Glomerular visceral epithelial cell (primary cell): ENCODE data around the gene EPN2.

ENCODE experiments used
- DNase-seq: peaks from one replicate; pipeline ENCODE4 v3.0.0-alpha.2; 2016; ENCODE audit errors: extremely low spot score

EPN2 gene

GRCh38 chr17:19239544-19239943 is 2.4 kb downstream of the EPN2 start:
- DNase-seq = no peak

GRCh38 chr17:19242323-19242722 is 5.2 kb downstream of the EPN2 start:
- DNase-seq = no peak

GRCh38 chr17:19242926-19243325 is 5.8 kb downstream of the EPN2 start:
- DNase-seq = no peak

DNA sequence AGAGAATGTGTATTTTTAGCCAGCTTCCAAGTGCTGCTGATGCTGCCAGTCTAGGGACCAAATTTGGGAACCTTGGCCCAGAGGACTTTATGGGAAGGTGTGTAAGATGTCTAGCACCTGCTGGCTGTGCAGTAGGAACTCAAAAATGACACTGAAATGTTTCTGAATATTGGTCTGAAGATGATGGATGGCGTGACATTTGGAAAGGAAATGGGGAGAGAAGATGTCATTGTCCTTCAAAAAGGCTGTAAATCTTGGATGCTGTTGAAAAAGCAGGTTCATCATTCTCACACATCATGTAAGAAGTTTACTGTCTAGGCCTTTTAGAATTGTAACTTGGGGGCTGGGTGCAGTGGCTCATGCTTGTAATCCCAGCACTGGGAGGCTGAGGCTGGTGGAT is 6.7 kb downstream of the EPN2 start:
- no peak for DNase-seq

GRCh38 chr17:19244357-19244756 is 7.2 kb downstream of the EPN2 start:
- no peak for DNase-seq

DNA sequence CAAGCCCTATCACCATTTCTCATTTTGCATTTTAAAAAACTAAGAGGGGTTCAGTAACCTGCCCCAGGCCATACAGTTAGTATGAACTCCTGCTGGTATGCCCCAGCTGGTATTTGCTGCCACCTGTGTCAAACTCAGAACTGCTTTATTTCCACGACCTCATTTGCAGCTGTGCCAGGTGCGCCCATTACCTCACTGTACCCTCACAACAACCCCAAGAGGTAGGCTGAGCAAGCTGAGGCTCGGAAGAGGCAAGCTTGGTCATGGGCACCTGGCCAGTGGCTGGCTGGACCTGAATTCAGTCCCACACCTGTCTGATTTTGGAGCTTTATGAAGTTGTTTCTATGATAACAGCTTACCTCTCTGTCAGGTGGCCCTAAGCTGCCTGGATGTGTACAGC is 7.6 kb downstream of the EPN2 start:
- no peak for DNase-seq

GRCh38 chr17:19247473-19247872 is 10.3 kb downstream of the EPN2 start:
- no peak for DNase-seq

DNA sequence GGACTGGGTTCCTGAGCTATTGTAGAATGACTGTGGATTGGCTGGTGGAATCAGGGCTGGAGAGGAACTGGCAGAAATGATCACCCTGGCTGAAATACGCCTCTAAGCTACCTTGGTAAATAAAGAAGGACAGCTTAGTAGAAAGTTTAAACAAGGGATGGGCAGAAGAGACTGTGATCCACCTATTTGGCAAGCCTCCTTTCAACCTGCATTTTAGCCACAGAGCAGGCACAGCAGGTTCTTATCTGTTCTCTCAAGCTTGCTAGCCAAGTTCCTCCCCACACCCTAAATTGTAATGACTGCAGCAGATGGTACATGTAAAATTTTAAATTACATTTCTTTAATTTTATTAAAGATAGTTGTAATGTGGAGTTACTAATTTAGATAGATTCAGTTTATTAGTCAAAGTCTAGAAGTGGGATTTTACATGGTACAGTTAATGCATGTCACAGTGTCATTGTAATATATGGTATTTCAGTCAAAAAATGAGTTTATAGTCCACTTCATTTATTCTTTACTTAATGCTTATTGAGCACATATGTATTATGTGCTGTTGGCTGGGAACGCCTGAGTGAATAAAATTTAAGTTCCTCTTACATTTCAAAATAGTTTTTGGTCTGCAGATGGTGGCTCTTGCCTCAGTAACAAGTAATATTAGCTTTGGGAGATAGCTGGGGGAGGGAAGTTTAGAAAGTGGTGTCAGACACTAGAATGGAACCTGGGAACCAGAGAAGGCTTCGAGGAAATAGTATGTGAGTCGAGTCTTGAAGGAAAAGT is 11.2 kb downstream of the EPN2 start:
- DNase-seq = no peak

DNA sequence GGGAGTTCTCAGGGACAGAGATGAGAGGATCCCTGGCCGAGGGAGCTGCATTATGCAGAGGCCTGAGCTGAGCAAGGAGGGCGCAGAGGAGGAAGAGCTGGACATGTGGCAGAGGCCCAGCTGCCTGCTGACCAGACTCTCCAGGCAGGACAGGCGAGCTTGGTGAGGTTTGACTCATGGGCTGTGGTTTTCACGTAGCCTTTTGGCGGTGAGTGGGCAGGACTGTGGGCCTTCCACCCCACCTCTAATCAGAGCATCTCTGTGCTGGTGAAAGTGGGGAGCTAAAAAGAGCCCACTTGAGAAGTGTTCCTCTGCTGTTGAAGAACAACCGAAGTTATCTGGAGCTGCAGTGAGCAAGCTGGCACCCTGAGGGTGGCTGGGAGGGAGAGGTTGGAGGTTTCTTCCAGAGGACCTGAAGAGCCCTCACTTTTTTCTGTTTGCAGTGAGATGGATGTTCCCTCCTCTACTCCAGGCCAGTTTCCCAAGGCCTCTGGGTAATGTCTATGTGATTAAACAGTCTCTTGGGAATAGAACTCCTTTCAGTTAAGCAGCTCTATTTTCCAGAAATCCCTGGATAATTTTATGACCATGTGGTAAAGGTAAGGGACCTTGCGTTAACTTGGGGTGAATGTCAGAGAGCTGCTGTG is 11.9 kb downstream of the EPN2 start:
- peak; percentile 72 for DNase-seq

GRCh38 chr17:19249681-19250080 is 12.5 kb downstream of the EPN2 start:
- no peak for DNase-seq

DNA sequence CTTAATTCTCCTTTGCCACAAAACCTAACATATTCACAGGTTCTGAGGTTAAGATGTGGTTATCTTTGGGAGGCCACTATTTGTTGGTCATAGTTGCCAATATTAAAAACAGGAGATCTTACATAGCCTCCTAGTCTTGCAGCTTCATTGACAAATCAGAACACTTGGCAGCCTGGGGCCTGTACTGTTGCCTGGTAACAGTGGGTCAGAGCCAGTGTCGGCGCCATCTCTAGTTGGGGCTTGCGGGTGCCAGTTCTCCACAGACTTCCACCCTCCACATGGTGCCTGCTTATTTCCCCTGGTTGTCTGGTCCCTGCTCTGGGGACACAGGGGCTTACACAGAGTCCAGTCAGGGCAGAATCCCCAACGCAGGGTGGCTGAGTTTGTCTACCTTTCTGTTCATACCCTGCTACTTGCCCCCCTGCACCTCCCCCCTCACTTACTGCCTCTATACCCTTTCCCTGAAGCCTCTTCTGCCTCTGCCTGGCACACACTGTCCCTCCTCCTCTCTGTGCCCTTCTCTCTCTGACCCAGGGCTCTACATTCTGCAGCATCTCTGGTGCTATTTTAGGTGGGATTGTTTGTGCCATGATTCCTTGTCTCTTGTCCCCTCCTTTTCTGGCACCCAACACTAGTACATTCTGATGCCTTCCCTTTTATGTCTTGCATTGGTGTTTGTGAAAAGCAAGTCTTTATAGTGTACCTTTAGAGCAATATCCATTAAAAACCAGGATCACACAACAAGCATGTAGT is 13.4 kb downstream of the EPN2 start:
- no peak for DNase-seq

DNA sequence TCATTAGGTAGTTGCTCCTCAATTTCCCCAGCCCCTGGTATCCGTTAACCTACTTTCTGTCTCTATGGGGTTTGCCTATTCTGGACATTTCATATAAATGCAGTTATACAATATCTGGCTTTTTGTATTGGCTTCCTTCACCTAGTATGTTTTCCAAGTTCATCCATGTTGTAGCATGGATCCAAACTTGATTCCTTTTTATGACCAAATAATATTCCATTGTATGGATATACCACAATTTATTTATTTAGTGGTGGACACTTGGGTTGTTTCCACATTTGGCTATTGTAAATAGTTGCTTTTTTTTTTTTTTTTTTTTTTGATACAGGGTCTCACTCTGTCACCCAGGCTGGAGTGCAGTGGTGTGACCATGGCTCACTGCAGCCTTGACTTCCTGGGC is 15.9 kb downstream of the EPN2 start:
- DNase-seq = no peak

DNA sequence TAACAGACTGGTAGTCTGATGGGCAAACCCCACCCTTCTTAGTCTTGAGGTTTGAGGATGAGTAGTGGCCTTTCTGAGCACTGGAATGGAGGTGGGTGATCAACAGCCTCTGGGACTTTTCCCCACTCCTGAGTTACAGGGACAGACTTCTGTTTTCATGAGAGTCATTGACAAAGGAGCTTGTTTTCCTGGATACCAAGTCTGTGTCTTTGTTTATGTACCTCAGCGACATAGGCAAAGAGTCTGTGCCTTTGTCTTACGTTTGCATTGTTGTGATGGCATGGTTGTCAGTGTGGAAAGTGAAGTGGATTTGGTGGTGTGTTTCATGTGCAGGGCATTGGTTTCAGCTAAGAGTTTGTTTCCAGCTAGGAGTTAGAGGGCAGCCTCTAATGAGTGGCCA is 17.5 kb downstream of the EPN2 start:
- no peak for DNase-seq

GRCh38 chr17:19255279-19255678 is 18.1 kb downstream of the EPN2 start:
- DNase-seq = no peak

GRCh38 chr17:19258371-19258770 is 21.2 kb downstream of the EPN2 start:
- no peak for DNase-seq

- no peak for DNase-seq
These were observed 23.8 kb downstream of the EPN2 start for GRCh38 chr17:19260958-19261357.

GRCh38 chr17:19261426-19261825 is 24.3 kb downstream of the EPN2 start:
- no peak for DNase-seq

GRCh38 chr17:19262650-19263631 is 25.8 kb downstream of the EPN2 start:
- no peak for DNase-seq

DNA sequence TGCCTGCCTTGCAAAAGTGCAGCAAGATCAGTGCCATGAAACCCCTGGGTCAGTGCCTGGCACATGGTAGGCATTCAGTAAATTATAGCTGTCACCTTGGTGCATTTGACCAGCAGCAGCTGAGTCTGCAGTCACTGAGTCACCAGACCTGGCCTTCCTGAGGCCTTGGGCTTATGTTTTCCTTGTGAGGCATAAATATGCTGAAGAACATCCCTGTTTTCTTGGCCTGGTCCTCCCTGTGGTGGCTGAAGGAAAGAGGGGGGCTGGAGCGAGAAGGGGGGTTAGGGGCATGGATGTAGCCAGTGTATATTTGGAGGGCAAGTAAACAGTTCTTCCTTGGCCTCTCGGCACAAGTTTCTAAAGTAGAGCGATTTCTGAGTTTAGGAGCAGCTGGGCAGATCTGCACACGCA is 26.5 kb downstream of the EPN2 start:
- DNase-seq = peak; percentile 22

DNA sequence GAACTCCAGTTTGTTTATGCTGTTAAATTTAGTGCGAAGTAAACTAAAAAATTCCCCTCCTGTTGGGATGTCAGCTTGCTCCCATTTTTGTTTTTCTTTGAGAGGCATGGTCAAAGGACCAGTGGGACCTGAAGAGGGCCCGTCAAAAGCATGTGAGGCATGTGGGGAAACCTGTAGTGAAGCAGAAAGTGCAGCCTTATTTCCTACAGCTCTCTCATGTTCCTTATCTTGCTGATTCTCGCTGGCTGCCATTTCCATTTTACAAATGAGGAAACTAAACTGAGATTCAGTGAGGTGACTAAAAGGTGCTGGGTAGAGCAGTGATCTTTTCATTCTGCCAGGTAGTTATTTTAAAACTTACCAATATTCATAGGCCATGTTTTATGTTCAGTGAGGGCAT is 27.1 kb downstream of the EPN2 start:
- DNase-seq = no peak

GRCh38 chr17:19264681-19265080 is 27.5 kb downstream of the EPN2 start:
- DNase-seq = no peak

- DNase-seq = no peak
These were observed 28.6 kb downstream of the EPN2 start for GRCh38 chr17:19265755-19266154.
